Keratinocyte (primary cell): Measurements from ENCODE around the gene DLG4. TPM values are rescaled to one million over a fixed set of nuclear protein-coding genes. Genes with fewer than 3 reads are reported as not detected.

Source experiments
- DNase-seq: peaks from one replicate; pipeline ENCODE4 v3.0.0-alpha.2; 2011; ENCODE audit warnings: low read depth, missing footprints, low spot score
- FAIRE-seq: peaks from 2 replicates; lab custom pipeline; 2011; peaks lifted over from hg19 to GRCh38; lab: Jason Lieb, UNC
- H2AFZ ChIP-seq: 2 replicates; pipeline ENCODE4 v1.6.0; 2012; ENCODE audit warnings: low read length, control low read depth, inconsistent platforms; ENCODE audit not compliant: control insufficient read depth
- H3K27ac ChIP-seq: 2 replicates; pipeline ENCODE4 v1.5.1; 2011; ENCODE audit warnings: low read length; ENCODE audit not compliant: control insufficient read depth, insufficient read depth
- H3K27me3 ChIP-seq: 3 replicates; pipeline ENCODE4 v1.6.0; 2011; ENCODE audit warnings: low read length; ENCODE audit not compliant: control insufficient read depth, insufficient read depth; ENCODE audit errors: extremely low read depth
- H3K36me3 ChIP-seq, 2 experiments: 2 replicates in 1 of 2; 3 replicates in 1 of 2; pipeline ENCODE4 v1.5.1; 2011; ENCODE audit warnings: low read length in 2 of 2, mild to moderate bottlenecking in 1 of 2; ENCODE audit not compliant: control insufficient read depth in 2 of 2, insufficient read depth in 2 of 2; ENCODE audit errors: extremely low read depth in 1 of 2
- H3K4me1 ChIP-seq: 3 replicates; pipeline ENCODE4 v1.5.1; 2011; ENCODE audit warnings: low read length; ENCODE audit not compliant: control insufficient read depth, insufficient read depth; ENCODE audit errors: extremely low read depth
- H3K4me2 ChIP-seq: 3 replicates; pipeline ENCODE4 v1.6.0; 2011; ENCODE audit warnings: low read depth, low read length; ENCODE audit not compliant: control insufficient read depth, insufficient read depth; ENCODE audit errors: extremely low read depth
- H3K4me3 ChIP-seq, 3 experiments: fragments of 200-600 bp in 1 of 3; sonication (generic) in 1 of 3; 2 replicates in 2 of 3; 3 replicates in 1 of 3; pipeline ENCODE4 v1.5.1; 2011 to 2016; ENCODE audit warnings: low read length in 3 of 3, mild to moderate bottlenecking in 3 of 3, control low read depth in 2 of 3, inconsistent platforms in 1 of 3, low read depth in 1 of 3, mixed read lengths in 1 of 3, mixed run types in 1 of 3, moderate library complexity in 1 of 3; ENCODE audit not compliant: control insufficient read depth in 2 of 3, insufficient read depth in 2 of 3; ENCODE audit errors: extremely low read depth in 1 of 3
- H3K79me2 ChIP-seq: 2 replicates; pipeline ENCODE4 v1.6.0; 2012; ENCODE audit warnings: low read length; ENCODE audit not compliant: control insufficient read depth, insufficient read depth
- H3K9ac ChIP-seq: 3 replicates; pipeline ENCODE4 v1.6.0; 2011; ENCODE audit warnings: low read length; ENCODE audit not compliant: control insufficient read depth, insufficient read depth; ENCODE audit errors: extremely low read depth
- H3K9me1 ChIP-seq: 3 replicates; pipeline ENCODE4 v1.6.0; 2011; ENCODE audit warnings: low read length; ENCODE audit not compliant: control insufficient read depth, insufficient read depth; ENCODE audit errors: extremely low read depth
- H3K9me3 ChIP-seq: 2 replicates; pipeline ENCODE4 v1.5.1; 2012; ENCODE audit warnings: low read depth, low read length; ENCODE audit not compliant: control insufficient read depth
- H4K20me1 ChIP-seq: 3 replicates; pipeline ENCODE4 v1.6.0; 2011; ENCODE audit warnings: low read length; ENCODE audit not compliant: control insufficient read depth, insufficient read depth; ENCODE audit errors: extremely low read depth
- CTCF ChIP-seq, 3 experiments: IDR thresholded peaks in 1 of 3; conservative IDR thresholded peaks in 1 of 3; optimal IDR thresholded peaks in 1 of 3; 2 replicates in 2 of 3; 3 replicates in 1 of 3; pipeline versions ENCODE3 to v1.5.1; 2011; ENCODE audit warnings: low read length in 3 of 3, mild to moderate bottlenecking in 3 of 3, moderate library complexity in 2 of 3, control low read depth in 1 of 3, inconsistent platforms in 1 of 3; ENCODE audit not compliant: insufficient read depth in 2 of 3; ENCODE audit errors: extremely low read depth in 1 of 3
- EZH2 ChIP-seq: IDR thresholded peaks from one replicate; pipeline ENCODE4 v1.6.1; 2012; ENCODE audit warnings: inconsistent platforms, mild to moderate bottlenecking, low read length, moderate library complexity
- dilution Hi-C: fragments of 300-500 bp; cut with MboI; formaldehyde crosslinking; loops from one replicate; pipeline ENCODE4 v1.7.0; 2020; ENCODE audit warnings: low sequenced_read_pairs; ENCODE audit not compliant: extremely low pct_ligation_motif_present
- polyA plus RNA-seq, 5 experiments: library from polyadenylated mRNA; depleted of rRNA in 3 of 5; stranded (reverse) in 3 of 5; stranded (forward) in 1 of 5; unstranded in 1 of 5; fragments of >200 nt; gene quantifications; 1 replicate in 1 of 5; 2 replicates in 3 of 5; 3 replicates in 1 of 5; pipeline versions ENCODE4 v1.2.1 to v1.2.3, GENCODE V29; 2011 to 2012; ENCODE audit warnings: missing spikeins in 2 of 5, low read depth in 1 of 5, low replicate concordance in 1 of 5

DLG4 gene
- polyA plus RNA-seq, 1 donor (not counting 4 experiments of a cell fraction or from before 2014, with no cell fraction given), result 4.5 TPM

GRCh38 chr17:7259555-7259889 is 39.9 kb upstream of the DLG4 start:
- Histone ChIP-seq H3K36me3 (peaks cover 7 to 36% of the 10 kb centered on the region in 2 experiments), H3K4me2 (peak overlapping the region; percentile 27), H3K9ac (no peak overlapping the region), H3K9me3 (no peaks in the 10 kb centered on the region), H2AFZ (no peak overlapping the region), H3K4me1 (peaks cover 34% of the 10 kb centered on the region), H3K9me1 (no peaks in the 10 kb centered on the region), H3K27me3 (no peaks in the 10 kb centered on the region), H3K79me2 (peaks cover under 1% of the 10 kb centered on the region), H3K4me3 (no peak overlapping the region), H3K27ac (peak overlapping the region; percentile 46), H4K20me1 (no peaks in the 10 kb centered on the region)
- FAIRE-seq (no peak), DNase-seq (no peak)
- TF ChIP-seq EZH2 (no peak), CTCF (optimal IDR thresholded peaks at IDR 0.05 in 1 of 3, IDR thresholded peaks at IDR 0.05 in 1 of 3, conservative IDR thresholded peaks at IDR 0.05 in 1 of 3; ENCODE audit: extremely low read depth in 1 of 3, insufficient read depth in 2 of 3, low read length in 3 of 3) (no peak)
- dilution Hi-C loops, result no loop called here

GRCh38 chr17:7258731-7259554 is 39.3 kb upstream of the DLG4 start:
- no peaks in the 10 kb centered on the region for H3K9me3 ChIP-seq
- peak overlapping the region; percentile 6 for H3K9ac ChIP-seq
- TF ChIP-seq CTCF (optimal IDR thresholded peaks at IDR 0.05 in 1 of 3, IDR thresholded peaks at IDR 0.05 in 1 of 3, conservative IDR thresholded peaks at IDR 0.05 in 1 of 3; ENCODE audit: extremely low read depth in 1 of 3, insufficient read depth in 2 of 3, low read length in 3 of 3), result no peak
- H3K79me2 ChIP-seq, result peaks cover 3% of the 10 kb centered on the region
- H3K4me2 ChIP-seq, result peak overlapping the region; percentile 27
- peak overlapping the region; percentile 46 for H3K27ac ChIP-seq
- H3K4me1 ChIP-seq, result peaks cover 34% of the 10 kb centered on the region
- H3K36me3 ChIP-seq, result peaks cover 8 to 40% of the 10 kb centered on the region in 2 experiments
- H3K4me3 ChIP-seq, result no peak overlapping the region
- no peaks in the 10 kb centered on the region for H3K9me1 ChIP-seq
- no peak overlapping the region for H2AFZ ChIP-seq
- DNase-seq, result no peak
- no peaks in the 10 kb centered on the region for H3K27me3 ChIP-seq
- no peaks in the 10 kb centered on the region for H4K20me1 ChIP-seq
- FAIRE-seq, result peak; percentile 82
- dilution Hi-C loops, result no loop called here
